Fibroblast of lung (primary cell): ENCODE measurements around the gene AGAP1.

Experiments used
- EZH2 ChIP-seq: IDR thresholded peaks from 2 replicates; pipeline ENCODE4 v1.5.1; 2012; ENCODE audit warnings: low read length, control low read depth, mild to moderate bottlenecking; ENCODE audit errors: missing control alignments
- TF ChIP-seq, protein P1 (sequence below), 2 donors: IDR thresholded peaks in 1 of 2; conservative IDR thresholded peaks in 1 of 2; 1 replicate in 1 of 2; 2 replicates in 1 of 2; pipeline ENCODE4 v1.5.1; 2011 to 2012; ENCODE audit warnings: low read length in 2 of 2, control low read depth in 1 of 2, inconsistent platforms in 1 of 2, low read depth in 1 of 2, mild to moderate bottlenecking in 1 of 2

GRCh38 chr2:235713189-235713588 lies 219.3 kb downstream of the AGAP1 start:
- TF ChIP-seq, protein P1, sequence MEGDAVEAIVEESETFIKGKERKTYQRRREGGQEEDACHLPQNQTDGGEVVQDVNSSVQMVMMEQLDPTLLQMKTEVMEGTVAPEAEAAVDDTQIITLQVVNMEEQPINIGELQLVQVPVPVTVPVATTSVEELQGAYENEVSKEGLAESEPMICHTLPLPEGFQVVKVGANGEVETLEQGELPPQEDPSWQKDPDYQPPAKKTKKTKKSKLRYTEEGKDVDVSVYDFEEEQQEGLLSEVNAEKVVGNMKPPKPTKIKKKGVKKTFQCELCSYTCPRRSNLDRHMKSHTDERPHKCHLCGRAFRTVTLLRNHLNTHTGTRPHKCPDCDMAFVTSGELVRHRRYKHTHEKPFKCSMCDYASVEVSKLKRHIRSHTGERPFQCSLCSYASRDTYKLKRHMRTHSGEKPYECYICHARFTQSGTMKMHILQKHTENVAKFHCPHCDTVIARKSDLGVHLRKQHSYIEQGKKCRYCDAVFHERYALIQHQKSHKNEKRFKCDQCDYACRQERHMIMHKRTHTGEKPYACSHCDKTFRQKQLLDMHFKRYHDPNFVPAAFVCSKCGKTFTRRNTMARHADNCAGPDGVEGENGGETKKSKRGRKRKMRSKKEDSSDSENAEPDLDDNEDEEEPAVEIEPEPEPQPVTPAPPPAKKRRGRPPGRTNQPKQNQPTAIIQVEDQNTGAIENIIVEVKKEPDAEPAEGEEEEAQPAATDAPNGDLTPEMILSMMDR (conservative IDR thresholded peaks at IDR 0.05 in 1 of 2, IDR thresholded peaks at IDR 0.05 in 1 of 2; ENCODE audit: low read depth in 1 of 2, low read length in 2 of 2) = no peak
- no peak for TF ChIP-seq EZH2
